ENCODE data around the gene LRIT2.

- TF ChIP-seq CTCF (IDR thresholded peaks at IDR 0.05) (no peak), POLR2A (IDR thresholded peaks at IDR 0.05) (no peak), POLR2AphosphoS5 (IDR thresholded peaks at IDR 0.05) (no peak)
These were observed 47.7 kb downstream of the LRIT2 start for GRCh38 chr10:84177541-84178141.
